Neural crest cell (in vitro differentiated cells): ENCODE data around the gene CLDN11. TPM values are rescaled to one million over a fixed set of nuclear protein-coding genes. Genes with fewer than 3 reads are reported as not detected.

Experiments used
- DNase-seq: peaks from one replicate; pipeline ENCODE4 v3.0.0; 2021; ENCODE audit warnings: low read depth, mixed read lengths, low spot score
- H3K27ac Mint-ChIP-seq: one replicate; pipeline ENCODE4 v1.8.0; 2021; ENCODE audit warnings: mild to moderate bottlenecking, mixed read lengths; ENCODE audit not compliant: unreplicated experiment
- H3K27me3 Mint-ChIP-seq: 2 replicates; pipeline ENCODE4 v1.8.0; 2021; ENCODE audit warnings: low read depth, mild to moderate bottlenecking, mixed read lengths
- H3K36me3 Mint-ChIP-seq: 2 replicates; pipeline ENCODE4 v1.8.0; 2021; ENCODE audit warnings: low read depth, mild to moderate bottlenecking, mixed read lengths
- H3K4me1 Mint-ChIP-seq: 2 replicates; pipeline ENCODE4 v1.8.0; 2021; ENCODE audit warnings: mixed read lengths
- H3K4me3 Mint-ChIP-seq: one replicate; pipeline ENCODE4 v1.8.0; 2021; ENCODE audit warnings: mild to moderate bottlenecking, mixed read lengths
- H3K9me3 Mint-ChIP-seq: 2 replicates; pipeline ENCODE4 v1.8.0; 2021; ENCODE audit warnings: mixed read lengths
- CTCF ChIP-seq: fragments of 200-600 bp; sonication (generic); conservative IDR thresholded peaks from 2 replicates; pipeline ENCODE4 v1.5.0; 2021; ENCODE audit warnings: antibody characterized with exemption, mild to moderate bottlenecking
- total RNA-seq: library from RNA; stranded (reverse); gene quantifications from 2 replicates; pipeline ENCODE4 v1.2.1, GENCODE V29; 2021

Gene CLDN11
- total RNA-seq, 1 donor from 2014 or later, result 2.0 TPM

DNA sequence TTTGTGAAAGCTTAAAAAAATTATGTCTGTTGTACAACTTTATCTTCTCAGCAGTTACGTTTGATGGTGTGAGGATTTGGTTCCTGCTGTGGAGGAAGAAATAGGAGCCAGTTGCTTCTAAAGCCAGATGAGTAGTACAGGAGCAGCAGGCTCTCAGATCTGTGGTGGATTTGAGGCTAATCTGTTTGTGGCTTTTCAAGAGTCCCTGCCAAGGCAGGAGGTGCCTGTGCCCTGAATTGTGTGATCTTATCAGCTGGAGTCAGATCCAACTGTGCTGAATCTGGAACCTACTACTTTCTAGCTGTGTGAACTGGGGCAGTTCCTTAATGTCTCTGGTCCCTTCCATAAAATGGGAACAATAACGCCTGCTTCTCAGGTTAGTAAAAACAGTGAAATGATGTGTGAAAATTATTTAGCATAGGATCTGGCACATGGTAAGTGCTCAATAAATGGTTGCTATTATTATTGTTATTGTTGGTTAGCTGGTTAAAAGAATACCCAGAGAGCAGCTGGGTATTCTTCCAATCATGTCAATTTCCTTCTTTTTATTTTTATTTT is 7.7 kb downstream of the CLDN11 start:
- H3K4me1 Mint-ChIP-seq, result peaks cover 44% of the 10 kb centered on the region
- peak overlapping the region; percentile 98 for H3K27ac Mint-ChIP-seq
- H3K4me3 Mint-ChIP-seq, result peak overlapping the region; percentile 61

DNA sequence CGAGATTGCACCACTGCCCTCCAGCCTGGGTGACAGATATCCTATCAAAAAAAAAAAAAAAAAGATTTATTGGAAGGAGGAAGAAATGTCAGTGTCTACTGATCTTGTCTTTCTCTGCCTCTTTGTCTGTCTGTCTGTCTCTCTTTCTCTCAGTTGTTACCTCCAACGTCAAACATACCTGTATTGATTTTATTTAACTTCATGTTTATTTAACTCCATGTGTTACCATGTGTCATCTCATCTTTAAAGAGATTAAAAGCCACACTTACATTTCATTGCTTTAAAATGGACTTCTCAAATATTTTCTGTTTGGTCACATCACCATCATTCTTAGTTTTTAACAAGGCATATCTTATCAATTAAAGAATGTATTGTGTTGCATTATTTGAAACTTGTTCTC is 9.4 kb downstream of the CLDN11 start:
- DNase-seq, result no peak
- no peak for TF ChIP-seq CTCF
- Mint-ChIP-seq H3K4me1 (peaks cover 44% of the 10 kb centered on the region), H3K9me3 (no peaks in the 10 kb centered on the region), H3K4me3 (no peak overlapping the region), H3K36me3 (no peaks in the 10 kb centered on the region), H3K27me3 (no peaks in the 10 kb centered on the region), H3K27ac (no peak overlapping the region)

More for the DNA sequence above, 7.7 kb downstream of the CLDN11 start:
- Mint-ChIP-seq H3K9me3 (no peaks in the 10 kb centered on the region), H3K36me3 (no peaks in the 10 kb centered on the region), H3K27me3 (peaks cover 2% of the 10 kb centered on the region)
- no peak for DNase-seq
- TF ChIP-seq CTCF, result no peak

DNA sequence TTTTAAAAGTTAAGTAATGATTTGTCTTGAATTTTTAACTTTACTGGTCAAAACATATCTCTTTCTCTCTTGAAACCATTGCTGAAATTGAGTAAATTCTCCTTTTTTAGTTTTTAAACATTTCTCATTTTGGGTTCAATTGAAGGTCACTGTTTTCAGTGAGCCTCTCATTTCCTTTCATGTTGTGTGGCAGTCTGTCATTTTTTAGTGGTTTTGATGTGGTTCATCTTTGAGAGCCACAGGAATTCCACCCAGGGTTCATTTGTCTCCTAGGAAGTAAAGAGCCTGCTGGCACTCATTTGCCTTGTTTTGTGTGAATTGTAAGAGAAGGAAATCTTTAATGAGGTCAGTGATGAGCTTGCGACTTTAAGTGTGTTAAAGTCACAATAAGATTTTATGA is 10.4 kb downstream of the CLDN11 start:
- no peak overlapping the region for H3K27ac Mint-ChIP-seq
- no peaks in the 10 kb centered on the region for H3K36me3 Mint-ChIP-seq
- H3K27me3 Mint-ChIP-seq, result no peaks in the 10 kb centered on the region
- H3K4me3 Mint-ChIP-seq, result no peak overlapping the region
- H3K4me1 Mint-ChIP-seq, result peaks cover 44% of the 10 kb centered on the region
- no peak for DNase-seq
- TF ChIP-seq CTCF, result no peak
- no peaks in the 10 kb centered on the region for H3K9me3 Mint-ChIP-seq

- TF ChIP-seq CTCF, result peak; percentile 46
- Mint-ChIP-seq H3K27ac (no peak overlapping the region), H3K27me3 (no peaks in the 10 kb centered on the region)
These were observed 12.4 kb downstream of the CLDN11 start for GRCh38 chr3:170431054-170431453.

GRCh38 chr3:170432416-170432815 is 13.7 kb downstream of the CLDN11 start:
- H3K9me3 Mint-ChIP-seq, result no peaks in the 10 kb centered on the region
- peaks cover 26% of the 10 kb centered on the region for H3K4me1 Mint-ChIP-seq
- no peak overlapping the region for H3K4me3 Mint-ChIP-seq
- H3K36me3 Mint-ChIP-seq, result no peaks in the 10 kb centered on the region
- DNase-seq, result no peak
- H3K27ac Mint-ChIP-seq, result no peak overlapping the region
- no peaks in the 10 kb centered on the region for H3K27me3 Mint-ChIP-seq
- TF ChIP-seq CTCF, result no peak

More at GRCh38 chr3:170431054-170431453, 12.4 kb downstream of the CLDN11 start:
- Mint-ChIP-seq H3K9me3 (no peaks in the 10 kb centered on the region), H3K36me3 (no peaks in the 10 kb centered on the region), H3K4me1 (peaks cover 26% of the 10 kb centered on the region), H3K4me3 (no peak overlapping the region)
- no peak for DNase-seq
